Measurements from ENCODE around the gene AQP12A. TPM values are rescaled to one million over a fixed set of nuclear protein-coding genes. Genes with fewer than 3 reads are reported as not detected.

AQP12A gene
- total and polyA plus RNA-seq, 2 donors (not counting 1 experiment from before 2014, with no cell fraction given), result not detected

GRCh38 chr2:240703417-240704341 lies 12.0 kb downstream of the AQP12A start:
- DNase-seq (ENCODE audit: low read depth in 2 of 2), result no peak
- no peaks in the 10 kb centered on the region for H3K9me3 ChIP-seq (ENCODE audit: control insufficient read depth, insufficient read depth, low read depth, low read length)
- no peak overlapping the region for H3K27ac ChIP-seq (ENCODE audit: insufficient read depth, low read length)
- H3K27me3 ChIP-seq (ENCODE audit: control insufficient read depth, insufficient read depth, low read length), result peaks cover 15% of the 10 kb centered on the region
- no peak overlapping the region for H2AFZ ChIP-seq (ENCODE audit: low read length)
- no peaks in the 10 kb centered on the region for H3K36me3 ChIP-seq (ENCODE audit: control insufficient read depth, insufficient read depth, low read length)
- H3K4me3 ChIP-seq (replicated peaks in 1 of 4; ENCODE audit: control extremely low read depth in 1 of 4, insufficient read depth in 1 of 4, low read depth in 3 of 4, low read length in 4 of 4), result no peak overlapping the region
- no peaks in the 10 kb centered on the region for H4K20me1 ChIP-seq (ENCODE audit: control insufficient read depth, extremely low read depth, insufficient read depth, low read length)
- TF ChIP-seq EZH2 (IDR thresholded peaks at IDR 0.05; ENCODE audit: low read length, missing control alignments) (no peak), CTCF (conservative IDR thresholded peaks at IDR 0.05 in 1 of 2, IDR thresholded peaks at IDR 0.05 in 1 of 2; ENCODE audit: low read depth in 1 of 2, low read length in 2 of 2) (no peak)
- no peaks in the 10 kb centered on the region for H3K79me2 ChIP-seq (ENCODE audit: control insufficient read depth, insufficient read depth, low read length)
- H3K9ac ChIP-seq (ENCODE audit: insufficient read depth, low read length), result no peak overlapping the region
- H3K4me2 ChIP-seq (ENCODE audit: extremely low read depth, insufficient read depth, low read length), result no peak overlapping the region
- no peaks in the 10 kb centered on the region for H3K4me1 ChIP-seq (ENCODE audit: control insufficient read depth, extremely low read depth, insufficient read depth, low read length)

DNA sequence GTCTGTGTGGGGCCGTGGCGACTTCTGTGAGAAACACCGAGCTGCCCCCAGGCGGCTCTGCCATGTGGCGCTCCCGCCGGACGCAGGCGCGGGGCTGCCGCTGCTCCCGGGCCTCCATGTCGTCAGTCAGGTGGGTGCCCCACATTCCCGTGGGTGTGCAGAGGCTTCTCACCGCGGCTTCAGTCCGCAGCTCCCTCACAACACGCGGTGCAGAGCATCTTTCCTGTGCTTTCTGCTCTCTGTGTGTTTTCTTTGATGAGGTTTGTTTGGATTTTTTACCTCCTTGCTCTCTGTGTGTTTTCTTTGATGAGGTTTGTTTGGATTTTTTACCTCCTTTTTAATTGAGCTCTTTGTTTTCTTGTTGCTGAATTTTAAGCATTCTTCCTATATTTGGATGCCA lies 13.0 kb downstream of the AQP12A start:
- Histone ChIP-seq H3K4me3 (replicated peaks in 1 of 4; ENCODE audit: control extremely low read depth in 1 of 4, insufficient read depth in 1 of 4, low read depth in 3 of 4, low read length in 4 of 4) (no peak overlapping the region), H3K9ac (ENCODE audit: insufficient read depth, low read length) (no peak overlapping the region), H3K4me1 (ENCODE audit: control insufficient read depth, extremely low read depth, insufficient read depth, low read length) (no peaks in the 10 kb centered on the region), H3K4me2 (ENCODE audit: extremely low read depth, insufficient read depth, low read length) (no peak overlapping the region), H3K79me2 (ENCODE audit: control insufficient read depth, insufficient read depth, low read length) (no peaks in the 10 kb centered on the region), H3K27me3 (ENCODE audit: control insufficient read depth, insufficient read depth, low read length) (peaks cover 15% of the 10 kb centered on the region), H4K20me1 (ENCODE audit: control insufficient read depth, extremely low read depth, insufficient read depth, low read length) (no peaks in the 10 kb centered on the region), H2AFZ (ENCODE audit: low read length) (no peak overlapping the region), H3K27ac (ENCODE audit: insufficient read depth, low read length) (no peak overlapping the region), H3K9me3 (ENCODE audit: control insufficient read depth, insufficient read depth, low read depth, low read length) (no peaks in the 10 kb centered on the region), H3K36me3 (ENCODE audit: control insufficient read depth, insufficient read depth, low read length) (no peaks in the 10 kb centered on the region)
- TF ChIP-seq EZH2 (IDR thresholded peaks at IDR 0.05; ENCODE audit: low read length, missing control alignments) (no peak), CTCF (conservative IDR thresholded peaks at IDR 0.05 in 1 of 2, IDR thresholded peaks at IDR 0.05 in 1 of 2; ENCODE audit: low read depth in 1 of 2, low read length in 2 of 2) (no peak)
- DNase-seq (ENCODE audit: low read depth in 2 of 2), result no peak

DNA sequence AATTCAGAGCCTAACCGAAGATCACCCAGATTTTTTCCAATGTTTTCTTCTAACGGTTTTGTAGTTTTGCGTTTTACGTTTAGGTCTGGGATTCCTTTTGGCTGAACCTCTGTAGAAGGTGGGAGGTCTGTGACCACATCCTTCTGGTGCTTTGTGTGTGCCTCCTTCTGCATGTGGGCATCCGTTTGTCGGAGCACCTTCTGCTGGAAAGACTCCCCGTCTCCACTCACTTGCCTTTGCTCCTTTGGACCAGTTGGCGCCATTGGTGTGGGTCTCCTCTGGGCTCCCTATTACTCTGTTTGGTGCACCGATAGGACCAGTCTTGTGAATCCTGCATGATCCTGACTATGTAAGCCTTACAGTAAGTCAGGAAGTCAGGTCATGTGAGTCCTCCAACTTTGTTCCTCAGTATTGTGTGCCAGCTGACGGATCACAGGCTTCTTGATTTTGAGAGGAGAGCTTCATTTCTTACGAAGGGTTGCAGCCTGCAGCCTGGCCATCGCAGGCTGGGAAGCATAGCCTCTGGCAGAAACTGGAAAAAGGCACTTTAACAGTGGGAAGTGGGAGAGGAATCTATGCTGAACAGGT lies 13.6 kb downstream of the AQP12A start:
- H3K27me3 ChIP-seq (ENCODE audit: control insufficient read depth, insufficient read depth, low read length), result peaks cover 15% of the 10 kb centered on the region

More for the DNA sequence above, 13.6 kb downstream of the AQP12A start:
- Histone ChIP-seq H3K4me1 (ENCODE audit: control insufficient read depth, extremely low read depth, insufficient read depth, low read length) (no peaks in the 10 kb centered on the region), H3K9ac (ENCODE audit: insufficient read depth, low read length) (no peak overlapping the region), H2AFZ (ENCODE audit: low read length) (no peak overlapping the region), H3K36me3 (ENCODE audit: control insufficient read depth, insufficient read depth, low read length) (no peaks in the 10 kb centered on the region), H3K4me2 (ENCODE audit: extremely low read depth, insufficient read depth, low read length) (no peak overlapping the region), H4K20me1 (ENCODE audit: control insufficient read depth, extremely low read depth, insufficient read depth, low read length) (no peaks in the 10 kb centered on the region), H3K27ac (ENCODE audit: insufficient read depth, low read length) (no peak overlapping the region), H3K79me2 (ENCODE audit: control insufficient read depth, insufficient read depth, low read length) (no peaks in the 10 kb centered on the region), H3K4me3 (replicated peaks in 1 of 4; ENCODE audit: control extremely low read depth in 1 of 4, insufficient read depth in 1 of 4, low read depth in 3 of 4, low read length in 4 of 4) (no peak overlapping the region), H3K9me3 (ENCODE audit: control insufficient read depth, insufficient read depth, low read depth, low read length) (no peaks in the 10 kb centered on the region)
- TF ChIP-seq CTCF (conservative IDR thresholded peaks at IDR 0.05 in 1 of 2, IDR thresholded peaks at IDR 0.05 in 1 of 2; ENCODE audit: low read depth in 1 of 2, low read length in 2 of 2) (no peak), EZH2 (IDR thresholded peaks at IDR 0.05; ENCODE audit: low read length, missing control alignments) (no peak)
- DNase-seq (ENCODE audit: low read depth in 2 of 2), result no peak
